Measurements from ENCODE around the gene SCLY. TPM values are rescaled to one million over a fixed set of nuclear protein-coding genes. Genes with fewer than 3 reads are reported as not detected.

Gene SCLY
- total and polyA plus RNA-seq, 2 experiments from 2014 or later = 12.7 to 21.1 TPM

GRCh38 chr2:238059505-238059904, 1.3 kb upstream of the SCLY start:
- no peaks in the 10 kb centered on the region for H3K36me3 ChIP-seq (replicated peaks; ENCODE audit: insufficient read depth, low read depth)
- no peaks in the 10 kb centered on the region for H3K27me3 ChIP-seq
- no peak overlapping the region for H2AFZ ChIP-seq
- TF ChIP-seq EZH2 (IDR thresholded peaks at IDR 0.05; ENCODE audit: borderline replicate concordance) = no peak
- TF ChIP-seq EZH2phosphoT487 (IDR thresholded peaks at IDR 0.05; ENCODE audit: low read depth, severe bottlenecking, unreplicated experiment) = no peak
- no peak for TF ChIP-seq CTCF (IDR thresholded peaks at IDR 0.05; ENCODE audit: poor library complexity)
- peak overlapping the region; percentile 94 for H3K27ac ChIP-seq
- no peaks in the 10 kb centered on the region for H3K9me2 ChIP-seq (replicated peaks; ENCODE audit: insufficient read depth)
- no peak overlapping the region for H3K4me3 ChIP-seq
- no peaks in the 10 kb centered on the region for H4K20me1 ChIP-seq (ENCODE audit: insufficient read depth, poor library complexity, severe bottlenecking)
- peaks cover 15% of the 10 kb centered on the region for H3K79me2 ChIP-seq
- H3K9me3 ChIP-seq (ENCODE audit: low read depth) = no peaks in the 10 kb centered on the region
- 99% methylated on average over 3 of the region's 3 CpGs for WGBS (ENCODE audit: low lambda C conversion rate, missing lambda C conversion rate)
- H3K4me2 ChIP-seq = peak overlapping the region; percentile 87
- DNase-seq (ENCODE audit: low spot score) = no peak
- H3K4me1 ChIP-seq (ENCODE audit: insufficient read depth) = peaks cover 19% of the 10 kb centered on the region

GRCh38 chr2:238060096-238060541, 682 bp upstream of the SCLY start:
- peaks cover 15% of the 10 kb centered on the region for H3K79me2 ChIP-seq
- no peaks in the 10 kb centered on the region for H3K36me3 ChIP-seq (replicated peaks; ENCODE audit: insufficient read depth, low read depth)
- H3K4me2 ChIP-seq = peak overlapping the region; percentile 87
- no peak for DNase-seq (ENCODE audit: low spot score)
- peak overlapping the region; percentile 94 for H3K27ac ChIP-seq
- H3K4me3 ChIP-seq = peak overlapping the region; percentile 49
- no peak for TF ChIP-seq EZH2phosphoT487 (IDR thresholded peaks at IDR 0.05; ENCODE audit: low read depth, severe bottlenecking, unreplicated experiment)
- TF ChIP-seq EZH2 (IDR thresholded peaks at IDR 0.05; ENCODE audit: borderline replicate concordance) = no peak
- no peak for TF ChIP-seq CTCF (IDR thresholded peaks at IDR 0.05; ENCODE audit: poor library complexity)
- no peaks in the 10 kb centered on the region for H3K9me2 ChIP-seq (replicated peaks; ENCODE audit: insufficient read depth)
- under 1% methylated on average over 18 of the region's 18 CpGs for WGBS (ENCODE audit: low lambda C conversion rate, missing lambda C conversion rate)
- no peaks in the 10 kb centered on the region for H3K9me3 ChIP-seq (ENCODE audit: low read depth)
- no peaks in the 10 kb centered on the region for H4K20me1 ChIP-seq (ENCODE audit: insufficient read depth, poor library complexity, severe bottlenecking)
- no peaks in the 10 kb centered on the region for H3K27me3 ChIP-seq
- H3K4me1 ChIP-seq (ENCODE audit: insufficient read depth) = peaks cover 25% of the 10 kb centered on the region
- peak overlapping the region; percentile 85 for H2AFZ ChIP-seq

GRCh38 chr2:238061315-238062202, 758 bp downstream of the SCLY start:
- Histone ChIP-seq H3K36me3 (replicated peaks; ENCODE audit: insufficient read depth, low read depth) (no peaks in the 10 kb centered on the region), H3K4me2 (peak overlapping the region; percentile 92), H3K4me1 (ENCODE audit: insufficient read depth) (peaks cover 28% of the 10 kb centered on the region), H3K27me3 (no peaks in the 10 kb centered on the region), H3K27ac (peak overlapping the region; percentile 73), H2AFZ (peak overlapping the region; percentile 78), H4K20me1 (ENCODE audit: insufficient read depth, poor library complexity, severe bottlenecking) (no peaks in the 10 kb centered on the region), H3K4me3 (peak overlapping the region; percentile 54), H3K79me2 (peaks cover 17% of the 10 kb centered on the region), H3K9me2 (replicated peaks; ENCODE audit: insufficient read depth) (no peaks in the 10 kb centered on the region), H3K9me3 (ENCODE audit: low read depth) (no peaks in the 10 kb centered on the region)
- TF ChIP-seq EZH2 (IDR thresholded peaks at IDR 0.05; ENCODE audit: borderline replicate concordance) (no peak), EZH2phosphoT487 (IDR thresholded peaks at IDR 0.05; ENCODE audit: low read depth, severe bottlenecking, unreplicated experiment) (no peak), CTCF (IDR thresholded peaks at IDR 0.05; ENCODE audit: poor library complexity) (no peak)
- peak; percentile 52 for DNase-seq (ENCODE audit: low spot score)
- 4% methylated on average over 29 of the region's 29 CpGs for WGBS (ENCODE audit: low lambda C conversion rate, missing lambda C conversion rate)

Measured in hepatocyte (in vitro differentiated cells).